Measurements from ENCODE around the gene RAB3B. TPM values are rescaled to one million over a fixed set of nuclear protein-coding genes. Genes with fewer than 3 reads are reported as not detected.
A peak's percentile ranks its signal among the peaks of the same experiment; 100 is the strongest.

Gene RAB3B
- total and polyA plus RNA-seq, 9 of the 15 experiments (the other 6 are each of a cell fraction or from before 2014, with no cell fraction given) = 0.07 to 0.47 (median 0.27) TPM

DNA sequence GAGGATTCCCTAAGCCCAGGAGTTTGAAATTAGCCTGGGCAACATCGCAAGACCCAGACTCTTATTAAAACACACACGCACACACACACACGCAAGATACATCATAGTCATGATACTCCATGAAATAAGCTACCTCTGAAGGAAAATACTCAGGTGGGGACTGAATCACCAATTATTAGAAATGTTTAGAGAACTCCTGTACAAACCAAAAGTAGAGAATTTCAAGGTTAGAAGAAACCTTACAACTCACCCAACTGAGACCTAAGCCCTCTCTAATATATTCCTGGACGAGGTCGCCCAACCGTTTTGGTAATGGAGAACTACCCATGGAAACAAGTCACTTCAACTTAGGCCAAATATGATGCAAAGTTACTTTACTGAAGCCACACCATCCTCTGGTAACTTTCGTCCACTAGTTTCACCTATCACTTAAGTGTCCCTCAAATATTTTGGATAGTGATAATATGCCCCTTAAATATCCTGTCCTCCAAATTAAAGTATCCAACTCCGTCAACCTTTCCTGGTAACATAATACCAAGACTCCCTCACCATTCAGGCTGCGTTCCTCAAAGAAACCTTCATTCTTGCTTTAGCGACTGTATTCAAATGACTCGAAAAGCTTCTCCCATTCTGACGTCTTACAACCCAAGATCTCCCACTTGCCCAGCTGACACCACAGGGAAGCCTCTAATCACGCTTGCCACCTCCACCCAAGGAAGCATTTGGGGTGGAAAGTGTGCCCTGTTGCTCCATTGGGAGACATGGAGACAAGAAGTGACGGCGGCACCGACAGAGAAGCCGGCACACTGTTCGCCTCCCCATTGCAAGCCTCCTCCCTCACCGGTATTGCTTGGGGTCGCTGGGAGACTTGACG, 112.8 kb downstream of the RAB3B start (continued):
- TF ChIP-seq, protein P1, sequence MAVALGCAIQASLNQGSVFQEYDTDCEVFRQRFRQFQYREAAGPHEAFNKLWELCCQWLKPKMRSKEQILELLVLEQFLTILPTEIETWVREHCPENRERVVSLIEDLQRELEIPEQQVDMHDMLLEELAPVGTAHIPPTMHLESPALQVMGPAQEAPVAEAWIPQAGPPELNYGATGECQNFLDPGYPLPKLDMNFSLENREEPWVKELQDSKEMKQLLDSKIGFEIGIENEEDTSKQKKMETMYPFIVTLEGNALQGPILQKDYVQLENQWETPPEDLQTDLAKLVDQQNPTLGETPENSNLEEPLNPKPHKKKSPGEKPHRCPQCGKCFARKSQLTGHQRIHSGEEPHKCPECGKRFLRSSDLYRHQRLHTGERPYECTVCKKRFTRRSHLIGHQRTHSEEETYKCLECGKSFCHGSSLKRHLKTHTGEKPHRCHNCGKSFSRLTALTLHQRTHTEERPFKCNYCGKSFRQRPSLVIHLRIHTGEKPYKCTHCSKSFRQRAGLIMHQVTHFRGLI (CRISPR knock-in tag; IDR thresholded peaks at IDR 0.05) = no peak
- TF ChIP-seq E2F3 (CRISPR knock-in tag; IDR thresholded peaks at IDR 0.05) (no peak), KDM4B (IDR thresholded peaks at IDR 0.05; ENCODE audit: borderline replicate concordance in 2 of 2, low read depth in 1 of 2) (0 out of 4 replicates have a peak, but pooled peaks of 1 of the 2 experiments have one; percentile 80), POLR2H (tag; IDR thresholded peaks at IDR 0.05; ENCODE audit: low read depth) (0 out of 2 replicates have a peak, but pooled peaks have one; percentile 22), TEAD1 (CRISPR knock-in tag; IDR thresholded peaks at IDR 0.05) (peak in 1 of 2 experiments; percentile 54; a peak in 2 of 4 replicates), SMARCE1 (IDR thresholded peaks at IDR 0.05) (0 out of 2 replicates have a peak, but pooled peaks have one; percentile 1), ZNF561 (CRISPR knock-in tag; conservative IDR thresholded peaks at IDR 0.05) (no peak), GATA2 (CRISPR knock-in tag; IDR thresholded peaks at IDR 0.05) (no peak), ATF7 (IDR thresholded peaks at IDR 0.05) (no peak), ESRRA (IDR thresholded peaks at IDR 0.05; ENCODE audit: borderline replicate concordance, low read depth) (no peak), ZNF644 (tag; IDR thresholded peaks at IDR 0.05; ENCODE audit: low read depth) (no peak), JUND (IDR thresholded peaks at IDR 0.05; ENCODE audit: borderline replicate concordance, low read depth, low read length) (0 out of 2 replicates have a peak, but pooled peaks have one; percentile 2), JUND (tag; IDR thresholded peaks at IDR 0.05; ENCODE audit: borderline replicate concordance, low read depth, low read length) (no peak), ZKSCAN8 (CRISPR knock-in tag; IDR thresholded peaks at IDR 0.05) (no peak), ZNF696 (CRISPR knock-in tag; conservative IDR thresholded peaks at IDR 0.05) (no peak), CLOCK (CRISPR knock-in tag; IDR thresholded peaks at IDR 0.05; ENCODE audit: borderline replicate concordance) (no peak), MIER1 (IDR thresholded peaks at IDR 0.05; ENCODE audit: low read depth) (no peak), ZNF24 (IDR thresholded peaks at IDR 0.05) (0 out of 2 replicates have a peak, but pooled peaks have one; percentile 17), ZBTB7A (IDR thresholded peaks at IDR 0.05; ENCODE audit: borderline replicate concordance, control insufficient read depth, low read depth, low read length) (no peak), NFYB (IDR thresholded peaks at IDR 0.05; ENCODE audit: extremely low read depth, insufficient read length) (no peak), U2AF2 (optimal IDR thresholded peaks at IDR 0.05; ENCODE audit: low read depth, low read length) (no peak), NONO (IDR thresholded peaks at IDR 0.05; ENCODE audit: low read depth in 2 of 2, low read length in 1 of 2) (no peak)
- TF ChIP-seq, protein P2, sequence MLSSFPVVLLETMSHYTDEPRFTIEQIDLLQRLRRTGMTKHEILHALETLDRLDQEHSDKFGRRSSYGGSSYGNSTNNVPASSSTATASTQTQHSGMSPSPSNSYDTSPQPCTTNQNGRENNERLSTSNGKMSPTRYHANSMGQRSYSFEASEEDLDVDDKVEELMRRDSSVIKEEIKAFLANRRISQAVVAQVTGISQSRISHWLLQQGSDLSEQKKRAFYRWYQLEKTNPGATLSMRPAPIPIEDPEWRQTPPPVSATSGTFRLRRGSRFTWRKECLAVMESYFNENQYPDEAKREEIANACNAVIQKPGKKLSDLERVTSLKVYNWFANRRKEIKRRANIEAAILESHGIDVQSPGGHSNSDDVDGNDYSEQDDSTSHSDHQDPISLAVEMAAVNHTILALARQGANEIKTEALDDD (IDR thresholded peaks at IDR 0.05) = peak; percentile 68; the same call in 1 of the 2 replicates
